GM23338 (cell line): ENCODE data around the gene ZBTB44. TPM values are rescaled to one million over a fixed set of nuclear protein-coding genes. Genes with fewer than 3 reads are reported as not detected.

ENCODE experiments used
- ATAC-seq: fragments of 200-7000 bp; cut with Tn5 transposase; 3 replicates; pipeline ENCODE4 v1.9.1; 2020
- DNase-seq: peaks from one replicate; pipeline ENCODE4 v3.0.0-alpha.2; 2015; ENCODE audit warnings: low spot score
- H2AFZ ChIP-seq: fragments of 200-600 bp; sonication (generic); 2 replicates; pipeline ENCODE4 v1.8.0; 2016; ENCODE audit warnings: antibody characterized with exemption, mild to moderate bottlenecking, moderate library complexity
- H3F3A ChIP-seq: fragments of 200-600 bp; sonication (generic); replicated peaks from 2 replicates; pipeline ENCODE4 v1.8.0; 2017; ENCODE audit warnings: antibody characterized with exemption, mixed run types, low read depth
- H3K27ac ChIP-seq: fragments of 200-600 bp; sonication (generic); 2 replicates; pipeline ENCODE4 v1.6.1; 2016; ENCODE audit warnings: low read depth
- H3K27me3 ChIP-seq: fragments of 200-600 bp; sonication (generic); 2 replicates; pipeline ENCODE4 v1.8.0; 2016; ENCODE audit warnings: mild to moderate bottlenecking, mixed run types, moderate library complexity; ENCODE audit not compliant: insufficient read depth
- H3K36me3 ChIP-seq: fragments of 200-600 bp; sonication (generic); 2 replicates; pipeline ENCODE4 v1.8.0; 2016; ENCODE audit warnings: mild to moderate bottlenecking; ENCODE audit not compliant: insufficient read depth
- H3K4me1 ChIP-seq: fragments of 200-600 bp; sonication (generic); 2 replicates; pipeline ENCODE4 v1.8.0; 2016; ENCODE audit warnings: mild to moderate bottlenecking, moderate library complexity; ENCODE audit not compliant: insufficient read depth
- H3K4me2 ChIP-seq: fragments of 200-600 bp; sonication (generic); 2 replicates; pipeline ENCODE4 v1.7.1; 2017; ENCODE audit warnings: mixed run types
- H3K4me3 ChIP-seq: fragments of 200-600 bp; sonication (generic); 2 replicates; pipeline ENCODE4 v1.6.1; 2016; ENCODE audit warnings: mixed run types
- H3K79me2 ChIP-seq: fragments of 200-600 bp; sonication (generic); replicated peaks from 2 replicates; pipeline ENCODE4 v1.8.0; 2017; ENCODE audit warnings: mild to moderate bottlenecking; ENCODE audit not compliant: insufficient read depth
- H3K9me2 ChIP-seq: fragments of 200-600 bp; sonication (generic); 2 replicates; pipeline ENCODE4 v1.8.0; 2017; ENCODE audit not compliant: insufficient read depth
- H4K20me1 ChIP-seq: fragments of 200-600 bp; sonication (generic); replicated peaks from 2 replicates; pipeline ENCODE4 v1.8.0; 2017; ENCODE audit warnings: mild to moderate bottlenecking; ENCODE audit not compliant: insufficient read depth
- H3K27ac Mint-ChIP-seq: 2 replicates; pipeline ENCODE4 v1.8.0; 2020; ENCODE audit warnings: inconsistent platforms, mild to moderate bottlenecking, moderate library complexity, mixed read lengths
- H3K27me3 Mint-ChIP-seq: 3 replicates; pipeline ENCODE4 v1.8.0; 2022; ENCODE audit warnings: low read depth, mild to moderate bottlenecking, moderate library complexity, mixed read lengths, inconsistent platforms; ENCODE audit not compliant: insufficient read depth, poor library complexity
- H3K36me3 Mint-ChIP-seq: 3 replicates; pipeline ENCODE4 v1.8.0; 2021; ENCODE audit warnings: low read depth, mild to moderate bottlenecking, inconsistent platforms, moderate library complexity, mixed read lengths
- H3K4me1 Mint-ChIP-seq: 3 replicates; pipeline ENCODE4 v1.8.0; 2020; ENCODE audit warnings: mild to moderate bottlenecking, inconsistent platforms, mixed read lengths
- H3K4me3 Mint-ChIP-seq: 3 replicates; pipeline ENCODE4 v1.8.0; 2021; ENCODE audit warnings: moderate library complexity, mild to moderate bottlenecking, inconsistent platforms, mixed read lengths
- H3K9me3 Mint-ChIP-seq: 3 replicates; pipeline ENCODE4 v1.8.0; 2020; ENCODE audit warnings: moderate library complexity, mild to moderate bottlenecking, inconsistent platforms, mixed read lengths
- CREB1 ChIP-seq: fragments of 250-450 bp; sonication (Bioruptor Pico); IDR thresholded peaks from 2 replicates; pipeline ENCODE4 v1.5.0; 2020; ENCODE audit warnings: low read depth, mild to moderate bottlenecking, moderate library complexity
- EZH2 ChIP-seq: fragments of 200-600 bp; sonication (generic); IDR thresholded peaks from one replicate; pipeline ENCODE4 v1.8.0; 2017; ENCODE audit warnings: antibody characterized with exemption, mild to moderate bottlenecking, low read depth; ENCODE audit not compliant: unreplicated experiment
- EZH2phosphoT487 ChIP-seq: fragments of 200-600 bp; sonication (generic); IDR thresholded peaks from one replicate; pipeline ENCODE4 v1.8.1; 2018; ENCODE audit warnings: antibody characterized with exemption; ENCODE audit not compliant: unreplicated experiment
- NANOG ChIP-seq: IDR thresholded peaks from 2 replicates; pipeline ENCODE4 v1.6.1; 2016; ENCODE audit warnings: antibody characterized with exemption, borderline replicate concordance
- POLR2AphosphoS5 ChIP-seq: IDR thresholded peaks from 2 replicates; pipeline ENCODE4 v1.6.1; 2016; ENCODE audit warnings: antibody characterized with exemption, low read depth
- STAT1 ChIP-seq: IDR thresholded peaks from one replicate; pipeline ENCODE4 v1.6.1; 2016; ENCODE audit warnings: antibody characterized with exemption; ENCODE audit not compliant: unreplicated experiment
- ZNF114 ChIP-seq: fragments of 250-450 bp; sonication (Bioruptor Pico); IDR thresholded peaks from 2 replicates; pipeline ENCODE4 v1.5.0; 2020; ENCODE audit warnings: mild to moderate bottlenecking, moderate library complexity
- ZNF331 ChIP-seq: fragments of 250-450 bp; sonication (Bioruptor Pico); IDR thresholded peaks from 2 replicates; pipeline ENCODE4 v1.5.0; 2020; ENCODE audit warnings: low read depth, mild to moderate bottlenecking, moderate library complexity
- polyA plus RNA-seq: library from polyadenylated mRNA; unstranded; fragments of >200 nt; fragmentation: Nextera tagmentation; extraction: Ambion mirVana; gene quantifications from 2 replicates; pipeline ENCODE4 v1.2.1, GENCODE V29; 2016
- total RNA-seq: library from RNA; depleted of rRNA; stranded (reverse); fragments of >200 nt; shearing (Covaris generic); gene quantifications from 2 replicates; pipeline ENCODE4 v1.2.3, GENCODE V29; 2014
- TF ChIP-seq, protein P1 (sequence below): IDR thresholded peaks from one replicate; pipeline ENCODE4 v1.6.1; 2018; ENCODE audit warnings: antibody characterized with exemption; ENCODE audit not compliant: unreplicated experiment
- TF ChIP-seq, protein P2 (sequence below), 2 experiments: fragments of 200-600 bp in 1 of 2; sonication (generic) in 1 of 2; conservative IDR thresholded peaks; 2 replicates each; pipeline versions ENCODE4 v1.5.1 to v1.6.1; 2016 to 2017; ENCODE audit warnings: antibody characterized with exemption in 2 of 2, low read depth in 2 of 2, mild to moderate bottlenecking in 2 of 2, moderate library complexity in 1 of 2
- TF ChIP-seq, protein P3 (sequence below): fragments of 250-450 bp; sonication (Bioruptor Pico); IDR thresholded peaks from 2 replicates; pipeline ENCODE4 v1.5.0; 2020; ENCODE audit warnings: mild to moderate bottlenecking, moderate library complexity
- TF ChIP-seq, protein P4 (sequence below): IDR thresholded peaks from 2 replicates; pipeline ENCODE4 v1.6.1; 2016; ENCODE audit warnings: antibody characterized with exemption

The ZBTB44 gene
- total and polyA plus RNA-seq, 2 experiments from 2014 or later: 61.2 to 102 TPM

DNA sequence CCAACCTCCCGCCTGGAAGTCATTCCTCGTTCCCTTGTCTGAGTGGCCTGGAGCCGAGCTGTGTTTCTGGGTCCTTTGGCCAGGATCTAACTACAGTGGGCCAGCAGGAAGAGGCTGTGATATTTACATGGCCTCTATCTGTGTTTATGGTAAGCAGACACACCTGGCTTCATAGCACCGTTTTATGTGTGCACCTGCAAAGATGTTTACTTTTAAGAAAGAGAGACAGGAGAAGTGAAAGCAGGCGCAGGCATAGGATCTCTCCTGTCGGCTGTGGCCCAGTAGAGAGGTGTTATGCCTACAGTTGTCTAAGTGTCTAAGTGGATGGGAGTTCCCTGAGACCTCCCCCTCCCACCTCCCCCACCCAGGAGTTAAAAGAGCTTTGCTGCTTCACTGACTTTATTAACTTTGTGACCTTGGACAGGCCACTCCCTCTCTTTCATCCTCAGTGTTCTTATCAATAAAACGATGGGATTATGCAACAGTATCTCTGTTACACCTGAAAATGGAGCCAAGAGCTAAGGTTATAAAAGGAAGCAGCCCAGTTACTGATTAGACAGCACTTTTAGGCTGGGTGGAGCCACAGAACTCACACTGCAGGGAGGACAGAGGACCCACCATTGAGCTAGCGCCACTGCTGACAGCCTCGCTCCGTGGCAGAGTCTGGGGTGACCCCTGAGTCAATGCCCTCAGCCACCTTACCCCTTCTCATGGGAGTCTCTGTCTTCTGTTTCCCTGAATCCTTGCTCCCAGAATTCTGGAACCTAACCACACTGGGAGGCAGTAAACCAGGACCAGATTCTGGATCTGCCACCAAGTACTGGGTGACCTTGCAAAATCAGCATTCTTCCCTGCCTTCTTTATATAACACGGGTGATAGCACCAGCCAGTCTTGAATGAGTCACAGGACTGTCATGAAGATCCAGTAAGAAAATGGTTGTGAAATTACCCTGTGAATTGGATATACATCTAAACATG lies 133.1 kb downstream of the ZBTB44 start:
- H3K36me3 ChIP-seq: no peaks in the 10 kb centered on the region
- H3K27me3 Mint-ChIP-seq: peaks cover 7% of the 10 kb centered on the region
- H3K4me2 ChIP-seq: no peak overlapping the region
- no peak overlapping the region for H3K27ac ChIP-seq
- H3K9me3 Mint-ChIP-seq: no peaks in the 10 kb centered on the region
- no peaks in the 10 kb centered on the region for H3K27me3 ChIP-seq
- no peak overlapping the region for H3K4me3 Mint-ChIP-seq
- ATAC-seq: no peak
- no peaks in the 10 kb centered on the region; the same call in 1 of the 2 replicates for H3K4me1 ChIP-seq
- peaks cover 14% of the 10 kb centered on the region for H3K4me1 Mint-ChIP-seq
- no peaks in the 10 kb centered on the region; the same call in 2 of the 3 replicates for H3K36me3 Mint-ChIP-seq
- no peaks in the 10 kb centered on the region for H3F3A ChIP-seq
- H4K20me1 ChIP-seq: no peaks in the 10 kb centered on the region; the same call in 1 of the 2 replicates
- H3K9me2 ChIP-seq: no peaks in the 10 kb centered on the region
- no peak for DNase-seq
- no peak for TF ChIP-seq EZH2
- TF ChIP-seq, protein P1, sequence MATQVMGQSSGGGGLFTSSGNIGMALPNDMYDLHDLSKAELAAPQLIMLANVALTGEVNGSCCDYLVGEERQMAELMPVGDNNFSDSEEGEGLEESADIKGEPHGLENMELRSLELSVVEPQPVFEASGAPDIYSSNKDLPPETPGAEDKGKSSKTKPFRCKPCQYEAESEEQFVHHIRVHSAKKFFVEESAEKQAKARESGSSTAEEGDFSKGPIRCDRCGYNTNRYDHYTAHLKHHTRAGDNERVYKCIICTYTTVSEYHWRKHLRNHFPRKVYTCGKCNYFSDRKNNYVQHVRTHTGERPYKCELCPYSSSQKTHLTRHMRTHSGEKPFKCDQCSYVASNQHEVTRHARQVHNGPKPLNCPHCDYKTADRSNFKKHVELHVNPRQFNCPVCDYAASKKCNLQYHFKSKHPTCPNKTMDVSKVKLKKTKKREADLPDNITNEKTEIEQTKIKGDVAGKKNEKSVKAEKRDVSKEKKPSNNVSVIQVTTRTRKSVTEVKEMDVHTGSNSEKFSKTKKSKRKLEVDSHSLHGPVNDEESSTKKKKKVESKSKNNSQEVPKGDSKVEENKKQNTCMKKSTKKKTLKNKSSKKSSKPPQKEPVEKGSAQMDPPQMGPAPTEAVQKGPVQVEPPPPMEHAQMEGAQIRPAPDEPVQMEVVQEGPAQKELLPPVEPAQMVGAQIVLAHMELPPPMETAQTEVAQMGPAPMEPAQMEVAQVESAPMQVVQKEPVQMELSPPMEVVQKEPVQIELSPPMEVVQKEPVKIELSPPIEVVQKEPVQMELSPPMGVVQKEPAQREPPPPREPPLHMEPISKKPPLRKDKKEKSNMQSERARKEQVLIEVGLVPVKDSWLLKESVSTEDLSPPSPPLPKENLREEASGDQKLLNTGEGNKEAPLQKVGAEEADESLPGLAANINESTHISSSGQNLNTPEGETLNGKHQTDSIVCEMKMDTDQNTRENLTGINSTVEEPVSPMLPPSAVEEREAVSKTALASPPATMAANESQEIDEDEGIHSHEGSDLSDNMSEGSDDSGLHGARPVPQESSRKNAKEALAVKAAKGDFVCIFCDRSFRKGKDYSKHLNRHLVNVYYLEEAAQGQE: no peak
- TF ChIP-seq, protein P2, sequence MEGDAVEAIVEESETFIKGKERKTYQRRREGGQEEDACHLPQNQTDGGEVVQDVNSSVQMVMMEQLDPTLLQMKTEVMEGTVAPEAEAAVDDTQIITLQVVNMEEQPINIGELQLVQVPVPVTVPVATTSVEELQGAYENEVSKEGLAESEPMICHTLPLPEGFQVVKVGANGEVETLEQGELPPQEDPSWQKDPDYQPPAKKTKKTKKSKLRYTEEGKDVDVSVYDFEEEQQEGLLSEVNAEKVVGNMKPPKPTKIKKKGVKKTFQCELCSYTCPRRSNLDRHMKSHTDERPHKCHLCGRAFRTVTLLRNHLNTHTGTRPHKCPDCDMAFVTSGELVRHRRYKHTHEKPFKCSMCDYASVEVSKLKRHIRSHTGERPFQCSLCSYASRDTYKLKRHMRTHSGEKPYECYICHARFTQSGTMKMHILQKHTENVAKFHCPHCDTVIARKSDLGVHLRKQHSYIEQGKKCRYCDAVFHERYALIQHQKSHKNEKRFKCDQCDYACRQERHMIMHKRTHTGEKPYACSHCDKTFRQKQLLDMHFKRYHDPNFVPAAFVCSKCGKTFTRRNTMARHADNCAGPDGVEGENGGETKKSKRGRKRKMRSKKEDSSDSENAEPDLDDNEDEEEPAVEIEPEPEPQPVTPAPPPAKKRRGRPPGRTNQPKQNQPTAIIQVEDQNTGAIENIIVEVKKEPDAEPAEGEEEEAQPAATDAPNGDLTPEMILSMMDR (conservative IDR thresholded peaks at IDR 0.05; ENCODE audit: low read depth in 2 of 2): no peak
- no peak for TF ChIP-seq EZH2phosphoT487
- no peak for TF ChIP-seq NANOG
- TF ChIP-seq STAT1: no peak
- no peak for TF ChIP-seq ZNF114 (CRISPR knock-in tag)
- no peak for TF ChIP-seq ZNF331 (CRISPR knock-in tag)
- TF ChIP-seq, protein P3, sequence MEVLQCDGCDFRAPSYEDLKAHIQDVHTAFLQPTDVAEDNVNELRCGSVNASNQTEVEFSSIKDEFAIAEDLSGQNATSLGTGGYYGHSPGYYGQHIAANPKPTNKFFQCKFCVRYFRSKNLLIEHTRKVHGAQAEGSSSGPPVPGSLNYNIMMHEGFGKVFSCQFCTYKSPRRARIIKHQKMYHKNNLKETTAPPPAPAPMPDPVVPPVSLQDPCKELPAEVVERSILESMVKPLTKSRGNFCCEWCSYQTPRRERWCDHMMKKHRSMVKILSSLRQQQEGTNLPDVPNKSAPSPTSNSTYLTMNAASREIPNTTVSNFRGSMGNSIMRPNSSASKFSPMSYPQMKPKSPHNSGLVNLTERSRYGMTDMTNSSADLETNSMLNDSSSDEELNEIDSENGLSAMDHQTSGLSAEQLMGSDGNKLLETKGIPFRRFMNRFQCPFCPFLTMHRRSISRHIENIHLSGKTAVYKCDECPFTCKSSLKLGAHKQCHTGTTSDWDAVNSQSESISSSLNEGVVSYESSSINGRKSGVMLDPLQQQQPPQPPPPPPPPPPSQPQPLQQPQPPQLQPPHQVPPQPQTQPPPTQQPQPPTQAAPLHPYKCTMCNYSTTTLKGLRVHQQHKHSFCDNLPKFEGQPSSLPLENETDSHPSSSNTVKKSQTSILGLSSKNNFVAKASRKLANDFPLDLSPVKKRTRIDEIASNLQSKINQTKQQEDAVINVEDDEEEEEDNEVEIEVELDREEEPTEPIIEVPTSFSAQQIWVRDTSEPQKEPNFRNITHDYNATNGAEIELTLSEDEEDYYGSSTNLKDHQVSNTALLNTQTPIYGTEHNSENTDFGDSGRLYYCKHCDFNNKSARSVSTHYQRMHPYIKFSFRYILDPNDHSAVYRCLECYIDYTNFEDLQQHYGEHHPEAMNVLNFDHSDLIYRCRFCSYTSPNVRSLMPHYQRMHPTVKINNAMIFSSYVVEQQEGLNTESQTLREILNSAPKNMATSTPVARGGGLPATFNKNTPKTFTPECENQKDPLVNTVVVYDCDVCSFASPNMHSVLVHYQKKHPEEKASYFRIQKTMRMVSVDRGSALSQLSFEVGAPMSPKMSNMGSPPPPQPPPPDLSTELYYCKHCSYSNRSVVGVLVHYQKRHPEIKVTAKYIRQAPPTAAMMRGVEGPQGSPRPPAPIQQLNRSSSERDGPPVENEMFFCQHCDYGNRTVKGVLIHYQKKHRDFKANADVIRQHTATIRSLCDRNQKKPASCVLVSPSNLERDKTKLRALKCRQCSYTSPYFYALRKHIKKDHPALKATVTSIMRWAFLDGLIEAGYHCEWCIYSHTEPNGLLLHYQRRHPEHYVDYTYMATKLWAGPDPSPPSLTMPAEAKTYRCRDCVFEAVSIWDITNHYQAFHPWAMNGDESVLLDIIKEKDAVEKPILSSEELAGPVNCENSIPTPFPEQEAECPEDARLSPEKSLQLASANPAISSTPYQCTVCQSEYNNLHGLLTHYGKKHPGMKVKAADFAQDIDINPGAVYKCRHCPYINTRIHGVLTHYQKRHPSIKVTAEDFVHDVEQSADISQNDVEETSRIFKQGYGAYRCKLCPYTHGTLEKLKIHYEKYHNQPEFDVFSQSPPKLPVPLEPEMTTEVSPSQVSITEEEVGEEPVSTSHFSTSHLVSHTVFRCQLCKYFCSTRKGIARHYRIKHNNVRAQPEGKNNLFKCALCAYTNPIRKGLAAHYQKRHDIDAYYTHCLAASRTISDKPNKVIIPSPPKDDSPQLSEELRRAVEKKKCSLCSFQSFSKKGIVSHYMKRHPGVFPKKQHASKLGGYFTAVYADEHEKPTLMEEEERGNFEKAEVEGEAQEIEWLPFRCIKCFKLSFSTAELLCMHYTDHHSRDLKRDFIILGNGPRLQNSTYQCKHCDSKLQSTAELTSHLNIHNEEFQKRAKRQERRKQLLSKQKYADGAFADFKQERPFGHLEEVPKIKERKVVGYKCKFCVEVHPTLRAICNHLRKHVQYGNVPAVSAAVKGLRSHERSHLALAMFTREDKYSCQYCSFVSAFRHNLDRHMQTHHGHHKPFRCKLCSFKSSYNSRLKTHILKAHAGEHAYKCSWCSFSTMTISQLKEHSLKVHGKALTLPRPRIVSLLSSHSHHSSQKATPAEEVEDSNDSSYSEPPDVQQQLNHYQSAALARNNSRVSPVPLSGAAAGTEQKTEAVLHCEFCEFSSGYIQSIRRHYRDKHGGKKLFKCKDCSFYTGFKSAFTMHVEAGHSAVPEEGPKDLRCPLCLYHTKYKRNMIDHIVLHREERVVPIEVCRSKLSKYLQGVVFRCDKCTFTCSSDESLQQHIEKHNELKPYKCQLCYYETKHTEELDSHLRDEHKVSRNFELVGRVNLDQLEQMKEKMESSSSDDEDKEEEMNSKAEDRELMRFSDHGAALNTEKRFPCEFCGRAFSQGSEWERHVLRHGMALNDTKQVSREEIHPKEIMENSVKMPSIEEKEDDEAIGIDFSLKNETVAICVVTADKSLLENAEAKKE (CRISPR knock-in tag): no peak
- no peak for TF ChIP-seq POLR2AphosphoS5
- TF ChIP-seq, protein P4, sequence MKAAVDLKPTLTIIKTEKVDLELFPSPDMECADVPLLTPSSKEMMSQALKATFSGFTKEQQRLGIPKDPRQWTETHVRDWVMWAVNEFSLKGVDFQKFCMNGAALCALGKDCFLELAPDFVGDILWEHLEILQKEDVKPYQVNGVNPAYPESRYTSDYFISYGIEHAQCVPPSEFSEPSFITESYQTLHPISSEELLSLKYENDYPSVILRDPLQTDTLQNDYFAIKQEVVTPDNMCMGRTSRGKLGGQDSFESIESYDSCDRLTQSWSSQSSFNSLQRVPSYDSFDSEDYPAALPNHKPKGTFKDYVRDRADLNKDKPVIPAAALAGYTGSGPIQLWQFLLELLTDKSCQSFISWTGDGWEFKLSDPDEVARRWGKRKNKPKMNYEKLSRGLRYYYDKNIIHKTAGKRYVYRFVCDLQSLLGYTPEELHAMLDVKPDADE: no peak
- no peak for TF ChIP-seq CREB1 (CRISPR knock-in tag)
- H3K4me3 ChIP-seq: no peak overlapping the region
- no peak overlapping the region for H3K27ac Mint-ChIP-seq
- H3K79me2 ChIP-seq: no peaks in the 10 kb centered on the region
- H2AFZ ChIP-seq: no peak overlapping the region
